22Rv1 (cell line): ENCODE results near the gene RASSF7.

Experiments used
- CTCF ChIP-seq: fragments of 450-650 bp; IDR thresholded peaks from 2 replicates; pipeline ENCODE4 v1.5.1; 2017; ENCODE audit warnings: mild to moderate bottlenecking
- ZFX ChIP-seq: fragments of 450-650 bp; IDR thresholded peaks from 2 replicates; pipeline ENCODE4 v1.6.1; 2017; ENCODE audit warnings: antibody characterized with exemption, borderline replicate concordance

- TF ChIP-seq CTCF: no peak
- TF ChIP-seq ZFX: no peak
These were observed 37.4 kb downstream of the RASSF7 start for GRCh38 chr11:598005-598680.
